ENCODE data around the gene TCEA2. TPM values are rescaled to one million over a fixed set of nuclear protein-coding genes. Genes with fewer than 3 reads are reported as not detected.
A peak's percentile ranks its signal among the peaks of the same experiment; 100 is the strongest.

The TCEA2 gene
- total RNA-seq, 3 donors from 2014 or later (not counting 1 experiment from before 2014, with no cell fraction given), result 25.0 to 28.7 (median 28.5) TPM

- peaks cover 17% of the 10 kb centered on the region for H3K27me3 ChIP-seq (ENCODE audit: control insufficient read depth, insufficient read depth, low read length)
- no peaks in the 10 kb centered on the region for H3K9me3 Mint-ChIP-seq
- ATAC-seq (no peak), DNase-seq (peak in 1 of 2 donors; percentile 4)
- H3K36me3 ChIP-seq (ENCODE audit: control insufficient read depth, insufficient read depth, low read length), result no peaks in the 10 kb centered on the region
- no peak overlapping the region for H3K27ac ChIP-seq (ENCODE audit: low read length)
- no peak overlapping the region for H3K4me3 ChIP-seq (ENCODE audit: low read length)
- intact Hi-C loops (cut with micrococcal nuclease), result no loop called here
- H3K27ac Mint-ChIP-seq, result no peak overlapping the region
- no peak overlapping the region for H3K4me3 Mint-ChIP-seq
- no peaks in the 10 kb centered on the region for H3K36me3 Mint-ChIP-seq
- WGBS (ENCODE audit: insufficient coverage), result 88% methylated on average over 20 of the region's 20 CpGs
- TF ChIP-seq CTCF (IDR thresholded peaks at IDR 0.05), result no peak
- H3K27me3 Mint-ChIP-seq (ENCODE audit: low read depth in 2 of 2), result peaks cover 14 to 33% of the 10 kb centered on the region in 2 donors
- H3K4me1 Mint-ChIP-seq, result peaks cover 0 to 21% of the 10 kb centered on the region in 2 donors
- H3K4me1 ChIP-seq (ENCODE audit: control insufficient read depth, insufficient read depth, low read length), result peaks cover 47% of the 10 kb centered on the region
- H3K9me3 ChIP-seq (ENCODE audit: control insufficient read depth, insufficient read depth, low read length), result no peaks in the 10 kb centered on the region
Observed at GRCh38 chr20:64103871-64104666, 41.1 kb downstream of the TCEA2 start.

- no peaks in the 10 kb centered on the region for H3K9me3 Mint-ChIP-seq
- Histone ChIP-seq H3K9me3 (ENCODE audit: control insufficient read depth, insufficient read depth, low read length) (no peaks in the 10 kb centered on the region), H3K27ac (ENCODE audit: low read length) (no peak overlapping the region), H3K27me3 (ENCODE audit: control insufficient read depth, insufficient read depth, low read length) (peaks cover 17% of the 10 kb centered on the region), H3K4me3 (ENCODE audit: low read length) (no peak overlapping the region), H3K36me3 (ENCODE audit: control insufficient read depth, insufficient read depth, low read length) (no peaks in the 10 kb centered on the region), H3K4me1 (ENCODE audit: control insufficient read depth, insufficient read depth, low read length) (peaks cover 39% of the 10 kb centered on the region)
- peaks cover 14 to 33% of the 10 kb centered on the region in 2 donors for H3K27me3 Mint-ChIP-seq (ENCODE audit: low read depth in 2 of 2)
- peak in 1 of 2 donors; percentile 9 for DNase-seq
- intact Hi-C loops (cut with micrococcal nuclease), result no loop called here
- H3K27ac Mint-ChIP-seq, result no peak overlapping the region
- no peak for ATAC-seq
- WGBS (ENCODE audit: insufficient coverage), result 94% methylated on average over 25 of the region's 25 CpGs
- peaks cover 0 to 21% of the 10 kb centered on the region in 2 donors for H3K4me1 Mint-ChIP-seq
- no peak overlapping the region for H3K4me3 Mint-ChIP-seq
- H3K36me3 Mint-ChIP-seq, result no peaks in the 10 kb centered on the region
- TF ChIP-seq CTCF (IDR thresholded peaks at IDR 0.05), result no peak
Observed at GRCh38 chr20:64104667-64105451, 41.9 kb downstream of the TCEA2 start.

GRCh38 chr20:64105846-64106434 is 42.9 kb downstream of the TCEA2 start:
- H3K4me1 ChIP-seq (ENCODE audit: control insufficient read depth, insufficient read depth, low read length), result peaks cover 28% of the 10 kb centered on the region
- Mint-ChIP-seq H3K4me3 (no peak overlapping the region), H3K27ac (no peak overlapping the region), H3K27me3 (ENCODE audit: low read depth in 2 of 2) (peaks cover 13 to 29% of the 10 kb centered on the region in 2 donors), H3K9me3 (no peaks in the 10 kb centered on the region), H3K4me1 (peaks cover 0 to 21% of the 10 kb centered on the region in 2 donors), H3K36me3 (no peaks in the 10 kb centered on the region)
- DNase-seq (peak in 1 of 2 donors; percentile 11), ATAC-seq (no peak)
- intact Hi-C loops (cut with micrococcal nuclease), result no loop called here
- H3K27me3 ChIP-seq (ENCODE audit: control insufficient read depth, insufficient read depth, low read length), result peaks cover 17% of the 10 kb centered on the region
- 94% methylated on average over 39 of the region's 39 CpGs for WGBS (ENCODE audit: insufficient coverage)
- TF ChIP-seq CTCF (IDR thresholded peaks at IDR 0.05), result no peak
- H3K9me3 ChIP-seq (ENCODE audit: control insufficient read depth, insufficient read depth, low read length), result no peaks in the 10 kb centered on the region
- no peak overlapping the region for H3K4me3 ChIP-seq (ENCODE audit: low read length)
- H3K36me3 ChIP-seq (ENCODE audit: control insufficient read depth, insufficient read depth, low read length), result no peaks in the 10 kb centered on the region
- H3K27ac ChIP-seq (ENCODE audit: low read length), result no peak overlapping the region

Measured in natural killer cell (primary cell).